Skin of body (tissue), 2 donors: Measurements from ENCODE around the gene PNPLA3. TPM values are rescaled to one million over a fixed set of nuclear protein-coding genes. Genes with fewer than 3 reads are reported as not detected.

Experiments
- DNase-seq: peaks from one replicate; lab custom pipeline; 2025; lab: John Stamatoyannopoulos, UW
- total RNA-seq: library from RNA; depleted of rRNA; stranded (reverse); fragments of >200 nt; gene quantifications from one replicate; pipeline ENCODE4 v1.2.3, GENCODE V29; 2014

Gene PNPLA3
- total RNA-seq, 1 donor from 2014 or later: 7.5 TPM

DNA sequence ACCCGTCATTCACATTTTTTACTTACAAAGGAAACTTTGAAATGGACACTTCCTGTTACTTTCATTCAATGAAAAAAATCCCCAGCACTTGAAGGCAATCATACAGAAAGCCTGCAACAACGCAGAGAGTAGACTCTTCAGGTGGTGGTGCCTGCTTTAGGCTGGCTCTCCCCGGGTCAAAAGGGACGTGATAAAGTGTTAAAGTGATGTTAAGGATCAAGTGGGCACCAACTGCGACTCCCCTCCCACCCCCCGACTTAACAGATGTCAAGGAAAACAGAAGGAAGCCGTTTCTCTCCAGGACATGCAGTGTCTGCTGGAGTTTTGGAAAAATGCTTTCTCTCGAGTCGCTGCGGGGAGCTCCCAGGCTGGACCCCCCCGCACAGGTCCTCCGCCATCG lies 414 bp upstream of the PNPLA3 start:
- DNase-seq: peak; percentile 52

DNA sequence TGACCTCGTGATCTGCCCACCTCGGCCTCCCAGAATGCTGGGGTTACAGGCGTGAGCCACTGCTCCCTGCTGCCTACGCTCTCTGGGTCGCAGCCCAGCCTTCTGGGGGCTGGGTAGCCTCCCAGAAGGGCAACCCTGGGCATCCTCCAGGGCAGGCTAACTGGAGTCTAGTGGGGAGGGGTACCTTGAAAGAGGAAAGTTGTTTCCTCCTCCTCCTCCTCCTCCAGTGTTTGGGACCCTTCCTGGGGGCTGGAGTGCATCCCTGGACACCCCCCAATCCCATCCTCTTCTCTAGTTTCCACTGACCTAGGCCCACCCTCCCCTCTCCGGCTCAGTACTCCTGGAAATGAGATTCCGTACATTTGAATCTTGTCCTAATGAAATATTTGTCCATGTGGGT lies 1.3 kb downstream of the PNPLA3 start:
- no peak for DNase-seq

DNA sequence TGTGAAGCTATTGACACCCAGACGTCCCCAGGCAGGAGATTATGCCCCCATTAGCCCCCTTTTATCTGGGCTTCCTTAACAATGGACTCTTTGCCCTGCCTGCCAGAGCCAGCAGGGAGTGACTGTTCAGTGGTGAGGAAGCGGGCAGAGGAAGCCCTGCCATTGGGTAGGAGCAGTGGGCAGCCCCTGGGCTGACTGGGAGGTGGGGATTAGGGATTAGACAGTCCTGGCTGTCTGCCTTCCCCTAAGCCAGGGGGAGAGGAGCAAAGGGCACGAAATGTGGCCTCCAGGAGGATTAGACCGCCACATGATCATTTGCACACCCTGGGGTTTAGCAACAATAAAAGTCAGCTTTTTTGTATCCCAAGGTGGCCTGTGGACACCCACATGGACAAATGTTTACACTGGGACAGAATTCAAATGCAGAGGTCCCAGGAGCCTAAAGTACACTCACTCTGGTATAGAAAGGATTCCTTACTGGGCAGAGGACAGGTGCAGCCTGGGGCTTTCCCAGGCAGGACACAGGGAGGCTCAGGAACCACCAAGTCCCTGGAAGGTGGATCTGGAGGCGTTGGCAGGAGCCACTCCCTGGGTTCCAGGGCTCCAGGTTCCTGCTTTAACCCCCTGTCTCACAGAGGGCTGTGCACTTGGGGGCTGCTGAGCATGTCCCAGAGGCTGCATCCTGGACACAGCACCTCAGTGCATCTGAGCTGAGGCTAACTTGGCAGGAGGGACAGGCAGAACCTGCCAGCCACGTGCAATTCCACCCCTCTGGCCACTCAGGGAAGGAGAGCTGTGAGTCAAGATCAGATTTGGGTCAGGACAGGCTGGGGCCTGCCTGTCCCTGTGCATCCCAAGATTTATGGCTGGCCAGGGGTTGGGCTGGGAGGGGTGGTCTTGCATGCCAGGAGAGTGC lies 2.1 kb downstream of the PNPLA3 start:
- no peak for DNase-seq

DNA sequence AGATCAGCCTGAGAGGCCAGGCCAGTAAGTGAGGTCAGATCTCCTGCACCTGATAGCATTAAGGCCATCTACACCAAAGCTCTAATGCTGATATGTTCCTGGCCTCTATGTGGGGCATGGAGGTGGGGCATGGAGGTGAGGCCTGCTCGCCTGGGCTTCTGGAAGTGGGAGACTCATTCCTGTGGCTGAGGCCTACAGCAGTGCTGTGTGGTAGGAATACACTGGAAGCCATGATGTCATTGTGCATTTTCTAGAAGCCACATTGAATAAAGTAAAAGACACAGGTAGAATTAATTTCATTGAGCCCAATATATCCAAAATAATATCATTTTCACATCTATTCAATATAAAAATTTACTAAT lies 2.7 kb downstream of the PNPLA3 start:
- no peak for DNase-seq

DNA sequence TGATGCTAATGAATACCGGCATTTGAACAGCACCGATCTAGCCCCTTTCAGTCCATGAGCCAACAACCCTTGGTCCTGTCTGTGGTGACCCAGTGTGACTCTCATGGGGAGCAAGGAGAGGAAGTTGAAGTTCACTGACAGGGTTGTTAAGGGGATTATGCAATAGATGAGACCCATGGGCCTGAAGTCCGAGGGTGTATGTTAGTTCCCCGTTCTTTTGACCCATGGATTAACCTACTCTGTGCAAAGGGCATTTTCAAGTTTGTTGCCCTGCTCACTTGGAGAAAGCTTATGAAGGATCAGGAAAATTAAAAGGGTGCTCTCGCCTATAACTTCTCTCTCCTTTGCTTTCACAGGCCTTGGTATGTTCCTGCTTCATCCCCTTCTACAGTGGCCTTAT lies 4.9 kb downstream of the PNPLA3 start:
- DNase-seq: no peak

DNA sequence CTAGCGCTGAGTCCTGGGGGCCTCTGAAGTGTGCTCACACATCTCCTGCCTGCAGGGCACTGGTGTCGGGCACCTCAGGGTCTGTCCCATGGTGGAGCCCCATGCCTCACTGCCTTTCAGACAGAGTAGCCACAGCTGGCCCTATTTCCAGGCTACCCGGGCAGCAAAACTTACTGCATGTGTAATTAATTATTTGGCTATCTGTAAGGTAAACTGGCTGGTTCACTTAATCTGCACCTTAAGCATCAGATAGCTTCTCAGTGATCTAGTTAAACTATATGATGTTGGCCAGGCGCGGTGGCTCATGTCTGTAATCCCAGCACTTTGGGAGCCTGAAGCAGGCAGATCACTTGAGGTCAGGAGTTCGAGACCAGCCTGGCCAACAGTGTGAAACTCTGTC lies 5.3 kb downstream of the PNPLA3 start:
- DNase-seq: no peak

DNA sequence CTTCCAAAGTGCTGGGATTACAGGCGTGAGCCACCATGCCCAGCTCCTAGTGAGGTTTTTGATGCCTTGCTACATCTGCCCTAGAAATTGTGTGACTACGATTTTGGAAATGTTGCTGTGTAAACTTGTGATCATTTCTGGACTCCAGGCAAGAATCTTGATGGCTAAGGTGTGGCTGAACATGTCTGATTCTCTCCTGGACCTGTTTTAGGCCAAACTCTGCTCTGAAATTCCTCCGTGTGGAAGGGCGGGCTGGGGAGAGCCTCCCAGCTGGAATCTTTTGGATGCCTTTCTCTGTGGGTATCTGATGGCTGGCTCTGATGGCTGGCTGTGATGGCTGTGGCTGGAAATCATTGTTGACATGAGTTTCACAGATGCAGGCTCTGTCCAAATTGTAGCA lies 8.2 kb downstream of the PNPLA3 start:
- no peak for DNase-seq

DNA sequence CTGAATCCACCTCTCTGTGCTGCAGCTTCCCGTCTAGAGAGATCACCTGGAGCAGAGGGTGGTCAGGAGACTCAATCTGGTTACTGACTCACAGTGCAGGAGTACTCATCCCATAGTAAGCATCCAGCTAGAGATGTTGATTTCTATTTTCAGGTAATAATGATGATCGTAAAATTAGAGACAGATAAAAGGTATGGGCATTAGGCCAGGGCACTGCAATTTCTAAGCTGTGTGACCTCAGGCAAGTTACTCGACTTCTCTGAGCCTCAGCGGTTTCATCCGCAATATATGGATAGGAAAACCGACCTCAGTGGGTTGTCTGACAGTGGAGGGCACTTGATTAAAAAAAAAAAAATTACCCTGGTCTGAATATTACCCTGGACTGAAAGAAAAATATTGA lies 17.8 kb downstream of the PNPLA3 start:
- DNase-seq: no peak

DNA sequence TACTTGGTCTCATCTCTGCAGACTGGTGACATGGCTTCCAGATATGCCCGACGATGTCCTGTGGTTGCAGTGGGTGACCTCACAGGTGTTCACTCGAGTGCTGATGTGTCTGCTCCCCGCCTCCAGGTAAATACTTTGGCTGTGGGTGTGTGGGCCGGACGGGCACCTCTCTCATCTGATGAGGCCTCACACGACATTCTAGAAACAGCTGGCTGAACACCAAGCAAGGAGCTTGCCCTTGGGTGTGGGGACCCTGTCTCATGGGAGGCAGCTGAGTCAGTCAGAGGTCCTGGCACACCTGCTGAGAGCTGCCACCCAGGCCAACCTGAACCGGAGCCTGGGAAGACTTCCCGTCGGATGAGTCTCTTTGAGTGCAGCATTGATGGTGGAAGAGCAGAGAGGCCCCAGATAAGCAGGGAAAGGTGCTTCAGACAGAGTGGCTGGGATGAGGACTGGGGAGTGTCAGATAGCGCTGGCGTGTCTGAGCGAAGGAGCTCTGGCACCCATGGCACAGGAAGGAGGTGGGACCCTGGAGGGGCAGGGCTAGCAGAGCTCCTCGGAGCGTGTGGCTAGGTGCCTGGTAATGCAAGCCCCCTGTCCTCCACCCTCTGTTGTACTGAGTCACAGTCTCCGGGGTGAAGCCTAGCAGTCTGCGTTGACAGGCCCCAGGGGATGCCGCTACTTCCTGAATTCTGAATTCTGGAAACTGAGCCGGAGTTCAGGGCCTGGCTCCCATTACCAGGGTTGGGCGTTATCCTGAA lies 21.2 kb downstream of the PNPLA3 start:
- DNase-seq: no peak

DNA sequence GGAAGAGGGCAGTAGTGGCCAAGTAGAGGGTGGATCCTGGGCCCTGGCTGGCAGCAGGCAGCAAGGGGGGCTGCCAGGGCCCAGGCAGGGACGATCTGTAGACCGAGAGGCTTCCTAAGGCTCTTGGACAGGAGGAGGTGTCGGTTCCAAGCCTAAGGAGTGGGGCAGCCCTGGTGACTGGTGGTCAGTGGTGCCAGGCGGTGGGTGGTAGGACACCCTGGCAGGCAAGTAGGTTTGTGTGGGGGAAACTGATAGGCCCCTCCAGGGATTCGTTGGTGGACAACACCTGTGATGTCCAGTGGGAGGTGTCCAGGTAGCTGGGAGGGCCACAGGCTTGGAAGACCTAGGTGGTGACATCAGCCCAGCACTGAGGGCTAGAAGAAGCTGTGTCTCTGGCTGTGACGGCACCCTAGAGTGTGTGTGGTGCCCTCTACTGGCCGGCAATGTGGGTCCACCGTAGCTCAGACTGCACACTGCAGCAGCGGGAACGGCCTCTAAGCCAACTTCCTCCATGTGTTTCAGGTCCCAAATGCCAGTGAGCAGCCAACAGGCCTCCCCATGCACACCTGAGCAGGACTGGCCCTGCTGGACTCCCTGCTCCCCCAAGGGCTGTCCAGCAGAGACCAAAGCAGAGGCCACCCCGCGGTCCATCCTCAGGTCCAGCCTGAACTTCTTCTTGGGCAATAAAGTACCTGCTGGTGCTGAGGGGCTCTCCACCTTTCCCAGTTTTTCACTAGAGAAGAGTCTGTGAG lies 22.2 kb downstream of the PNPLA3 start:
- no peak for DNase-seq

DNA sequence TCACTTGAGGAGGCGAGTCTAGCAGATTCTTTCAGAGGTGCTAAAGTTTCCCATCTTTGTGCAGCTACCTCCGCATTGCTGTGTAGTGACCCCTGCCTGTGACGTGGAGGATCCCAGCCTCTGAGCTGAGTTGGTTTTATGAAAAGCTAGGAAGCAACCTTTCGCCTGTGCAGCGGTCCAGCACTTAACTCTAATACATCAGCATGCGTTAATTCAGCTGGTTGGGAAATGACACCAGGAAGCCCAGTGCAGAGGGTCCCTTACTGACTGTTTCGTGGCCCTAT lies 22.7 kb downstream of the PNPLA3 start:
- no peak for DNase-seq

DNA sequence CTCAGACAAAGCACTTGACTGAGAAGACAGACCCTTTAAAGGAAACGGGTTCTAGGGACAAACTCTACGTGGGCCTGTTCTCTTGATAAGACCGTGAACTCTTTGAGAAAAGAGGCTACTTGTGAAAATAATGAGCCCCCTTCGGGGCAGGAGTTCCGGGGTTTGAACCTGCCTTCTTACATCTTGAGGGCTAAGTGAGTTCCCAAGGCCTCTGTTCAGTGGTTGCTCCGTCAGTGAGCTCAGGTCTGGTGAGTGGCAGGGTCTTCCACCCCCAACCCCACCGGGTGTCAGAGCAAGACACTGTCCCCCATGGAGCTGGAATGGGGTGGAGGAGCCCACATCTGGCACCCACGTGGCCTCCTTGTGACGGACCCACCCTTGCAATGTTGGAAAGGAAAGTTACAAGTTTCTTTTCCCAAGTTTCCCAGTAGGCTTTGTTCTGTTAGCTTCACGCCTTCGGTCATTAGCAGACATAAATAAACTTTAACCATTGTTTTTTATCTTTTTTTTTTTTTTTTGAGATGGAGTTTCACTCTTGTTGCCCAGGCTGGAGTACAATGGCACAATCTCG lies 25.3 kb downstream of the PNPLA3 start:
- DNase-seq: no peak

DNA sequence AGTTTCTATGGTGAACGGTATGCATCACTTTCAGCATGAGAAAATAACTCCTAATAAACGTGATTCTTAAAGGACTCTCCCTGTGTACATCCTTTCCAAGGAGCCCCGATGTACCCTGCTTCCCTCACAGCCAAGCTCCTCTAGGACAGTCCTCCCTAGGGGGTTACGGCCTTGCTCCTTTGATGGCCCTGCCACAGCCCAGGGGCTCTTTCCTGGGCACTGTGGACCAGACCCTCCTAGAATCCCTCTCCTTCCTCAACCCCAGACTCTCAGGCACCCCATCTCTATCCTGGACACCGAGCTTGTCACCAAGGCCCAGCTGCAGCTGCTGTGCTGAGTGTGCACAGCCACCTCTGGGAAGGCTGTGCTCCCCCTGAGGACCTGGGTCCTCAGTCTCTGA lies 27.8 kb downstream of the PNPLA3 start:
- no peak for DNase-seq

DNA sequence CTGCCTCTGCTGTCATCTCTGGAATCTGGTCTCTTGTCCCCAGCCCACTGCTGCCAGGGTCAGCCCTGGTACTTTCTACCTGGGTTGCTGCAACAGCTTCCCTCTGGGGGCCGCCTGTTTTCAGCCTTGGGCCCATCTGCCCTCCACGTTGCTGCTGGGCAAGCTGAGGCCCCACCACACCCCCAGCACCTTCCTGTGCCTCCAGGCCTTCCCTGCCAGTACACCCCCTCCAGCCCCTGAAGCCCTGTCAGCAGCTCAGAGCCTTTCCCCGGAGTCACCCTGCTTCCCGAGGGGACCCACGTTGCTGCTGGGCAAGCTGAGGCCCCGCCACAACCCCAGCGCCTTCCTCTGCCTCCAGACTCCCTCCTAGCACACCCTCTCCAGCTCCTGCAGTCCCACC lies 28.4 kb downstream of the PNPLA3 start:
- DNase-seq: no peak

DNA sequence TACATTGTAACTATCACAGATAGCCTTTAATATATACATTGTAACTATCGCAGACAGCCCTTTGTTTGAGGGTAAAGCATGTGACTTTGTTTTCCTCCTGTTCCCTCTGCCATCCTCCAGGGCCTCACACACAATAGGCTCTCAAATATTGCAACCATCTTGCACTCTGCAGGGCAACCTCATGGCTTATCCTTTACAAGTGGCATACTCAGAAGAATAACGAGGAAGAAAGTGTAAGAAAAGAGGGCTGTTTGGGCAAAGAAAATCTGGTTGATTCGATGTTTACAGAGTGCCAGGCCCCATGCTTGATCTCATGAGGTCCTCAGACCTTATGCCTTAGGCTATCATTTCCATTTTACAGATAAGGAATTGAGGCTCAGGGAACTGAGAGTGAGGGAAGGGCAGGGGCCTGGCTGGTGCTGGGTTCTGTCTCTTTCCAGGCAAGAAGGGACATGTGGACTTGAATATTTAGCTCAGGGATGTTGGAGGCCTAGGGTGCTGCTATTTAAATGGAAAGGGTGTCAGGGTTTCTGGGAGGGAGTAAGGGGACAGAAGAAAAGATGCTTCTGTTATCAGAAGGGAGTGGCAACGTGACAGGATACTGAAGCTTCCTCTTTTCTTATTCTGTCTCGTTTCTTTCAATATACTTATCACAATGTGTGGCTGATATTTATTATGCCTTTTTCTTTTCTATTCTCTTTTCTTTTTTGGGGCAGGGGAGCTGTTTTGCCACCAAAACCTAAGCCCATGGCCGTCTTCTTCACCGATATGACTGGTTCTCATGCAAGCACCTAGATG lies 30.6 kb downstream of the PNPLA3 start:
- no peak for DNase-seq

DNA sequence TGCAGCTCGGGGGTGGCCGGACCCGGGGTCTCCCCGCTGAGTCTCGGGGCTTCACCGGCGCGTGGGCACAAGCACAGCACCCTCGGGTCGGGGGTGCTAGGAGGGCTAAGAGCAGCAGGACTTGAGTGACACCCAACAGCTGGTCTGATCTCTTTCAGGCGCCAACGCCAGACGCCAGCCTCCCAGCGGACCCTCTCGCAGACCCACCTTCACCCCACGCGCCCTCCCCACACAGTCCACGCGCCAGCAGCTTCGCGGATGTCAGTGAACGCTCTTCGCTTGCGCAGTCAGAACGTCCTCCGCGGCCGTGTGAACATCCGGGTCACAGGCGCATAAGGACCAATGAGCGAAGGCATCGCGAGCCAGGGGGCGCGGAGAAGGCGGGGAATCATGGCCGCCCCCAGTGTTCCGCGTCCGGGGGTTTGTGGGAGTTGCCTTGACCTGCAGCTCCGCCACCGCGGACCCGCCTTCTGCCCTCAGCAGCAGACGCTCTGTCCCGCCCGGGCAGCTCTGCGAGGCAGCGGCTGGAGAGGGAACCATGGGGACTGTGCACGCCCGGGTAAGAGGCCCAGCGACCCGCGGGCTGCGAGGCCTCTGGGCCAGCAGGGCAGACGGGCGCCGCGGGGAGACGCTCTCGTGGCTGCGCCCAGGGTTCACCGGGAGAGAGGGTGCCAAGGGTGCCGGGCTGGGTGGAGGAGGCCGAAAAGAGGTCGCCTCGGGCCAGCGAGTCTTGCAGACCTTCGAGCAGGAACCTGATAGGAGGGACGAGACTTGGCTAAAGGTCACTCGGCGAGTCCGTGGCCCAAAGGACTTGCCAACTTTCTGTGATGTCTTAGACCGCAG lies 31.7 kb downstream of the PNPLA3 start, which contains the start of gene SAMM50:
Gene SAMM50 (plus strand): TSS at position 403 of the 843 bp plus-strand sequence. CDS start 136 bp downstream, at position 539.
- DNase-seq: peak; percentile 83

DNA sequence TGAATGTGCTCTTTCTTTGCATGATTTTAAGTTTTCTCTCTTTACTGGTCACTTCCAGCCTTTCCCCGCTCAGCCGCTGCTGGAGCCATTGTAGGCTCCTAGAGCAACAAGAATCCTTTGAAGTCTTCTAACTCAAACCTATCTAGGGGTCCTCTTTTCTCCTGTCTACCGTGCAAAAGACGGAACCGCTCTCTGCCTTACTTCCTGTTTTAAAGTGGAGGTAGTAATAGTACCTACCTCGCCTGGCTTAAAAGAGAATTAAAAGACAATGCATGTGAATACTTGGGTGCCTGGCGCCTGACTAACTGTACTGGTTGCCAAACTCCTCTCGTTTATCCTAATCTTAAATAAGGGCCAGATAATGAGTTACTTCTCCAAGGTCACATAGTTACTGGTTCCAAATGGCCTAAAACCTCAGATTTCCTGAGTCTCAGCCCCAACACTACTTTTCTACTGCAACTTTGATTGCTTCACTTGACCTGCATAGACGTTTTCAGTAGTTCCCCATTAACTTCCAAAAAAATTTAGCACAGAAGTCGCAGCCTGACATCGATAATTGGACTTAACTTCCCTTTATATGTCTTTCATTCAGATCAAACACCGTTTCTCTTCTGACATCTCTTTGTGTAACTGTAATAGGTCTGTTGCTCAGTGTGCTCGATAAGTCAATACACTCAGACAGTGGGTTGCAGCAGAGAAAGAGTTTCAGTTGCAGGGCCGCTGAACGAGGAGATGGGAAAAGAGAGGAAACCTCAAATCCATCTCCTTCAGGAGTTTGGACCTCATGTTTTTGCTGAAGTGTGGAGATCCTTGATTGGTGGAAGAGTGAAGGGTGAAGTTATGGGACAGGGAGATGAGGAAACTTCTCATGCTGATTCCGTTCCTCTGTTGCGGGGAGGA lies 32.5 kb downstream of the PNPLA3 start:
- no peak for DNase-seq

DNA sequence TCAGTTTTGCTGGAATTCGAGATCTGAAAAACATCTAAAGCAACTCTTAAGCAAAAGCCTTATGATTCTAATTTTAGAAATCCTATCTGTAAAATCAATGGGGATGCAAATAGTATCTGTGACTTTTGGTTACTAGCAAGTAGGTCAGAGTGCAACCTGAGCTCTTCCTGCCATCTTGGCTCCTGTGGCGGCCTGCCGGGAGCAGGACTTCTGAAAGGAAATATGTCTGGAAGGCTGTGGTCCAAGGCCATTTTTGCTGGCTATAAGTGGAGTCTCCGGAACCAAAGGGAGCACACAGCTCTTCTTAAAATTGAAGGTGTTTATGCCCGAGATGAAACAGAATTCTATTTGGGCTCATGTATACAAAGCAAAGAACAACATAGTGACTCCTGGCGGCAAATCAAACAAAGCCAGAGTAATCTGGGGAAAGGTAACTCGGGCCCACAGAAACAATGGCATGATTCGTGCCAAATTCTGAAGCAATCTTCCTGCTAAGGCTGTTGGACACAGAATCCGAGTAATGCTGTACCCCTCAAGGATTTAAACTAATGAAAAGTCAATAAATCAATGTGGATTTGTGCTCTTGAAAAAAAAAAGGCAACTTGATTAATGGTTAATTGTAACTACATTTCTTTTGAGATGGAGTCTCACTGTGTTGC lies 33.3 kb downstream of the PNPLA3 start:
- no peak for DNase-seq
